Measurements from ENCODE around the gene SYNC. TPM values are rescaled to one million over a fixed set of nuclear protein-coding genes. Genes with fewer than 3 reads are reported as not detected.
A peak's percentile ranks its signal among the peaks of the same experiment; 100 is the strongest.

SYNC gene
- total and polyA plus RNA-seq, 2 experiments from 2014 or later, result 60.5 to 103 TPM

DNA sequence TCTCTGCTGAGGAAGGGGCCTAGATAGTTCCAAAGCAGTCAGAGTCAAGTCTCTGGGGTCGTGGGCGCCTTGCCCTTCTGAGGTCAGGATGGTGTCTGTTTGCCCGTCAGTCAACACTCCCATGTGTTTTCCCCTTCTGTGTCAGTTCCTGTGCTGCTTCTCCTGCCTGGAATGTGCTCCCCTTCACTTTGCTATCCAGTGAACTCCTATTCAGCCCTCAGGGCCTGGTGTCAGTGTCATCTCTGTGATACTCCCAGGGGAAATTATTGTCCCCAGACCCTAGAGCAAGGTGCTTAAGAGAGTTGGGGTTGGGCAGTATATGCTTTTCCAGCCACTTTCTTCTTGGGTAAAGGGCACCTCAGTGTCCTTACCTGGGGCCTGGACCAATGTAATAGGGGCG lies 45.8 kb upstream of the SYNC start:
- Histone ChIP-seq H3K4me3 (no peak overlapping the region), H3K79me2 (ENCODE audit: insufficient read depth) (no peaks in the 10 kb centered on the region), H3K4me1 (ENCODE audit: insufficient read depth) (no peaks in the 10 kb centered on the region), H3K27ac (no peak overlapping the region), H3K4me2 (ENCODE audit: unreplicated experiment) (no peak overlapping the region), H3K9me2 (ENCODE audit: insufficient read depth) (no peaks in the 10 kb centered on the region), H3F3A (ENCODE audit: insufficient read depth) (no peaks in the 10 kb centered on the region), H2AFZ (no peak overlapping the region), H3K9ac (no peak overlapping the region), H3K9me3 (ENCODE audit: low read depth) (no peaks in the 10 kb centered on the region), H3K27me3 (replicated peaks; ENCODE audit: insufficient read depth) (no peaks in the 10 kb centered on the region), H3K36me3 (ENCODE audit: low read depth) (no peaks in the 10 kb centered on the region), H4K20me1 (ENCODE audit: insufficient read depth) (no peaks in the 10 kb centered on the region)
- WGBS, 2 experiments (ENCODE audit: low coverage in 1 of 2, low lambda C conversion rate in 2 of 2, missing lambda C conversion rate in 2 of 2), result 97 to 98% methylated on average over 4 of the region's 4 CpGs
- TF ChIP-seq EZH2phosphoT487 (IDR thresholded peaks at IDR 0.05; ENCODE audit: insufficient read depth, low read depth) (no peak), EZH2 (IDR thresholded peaks at IDR 0.05; ENCODE audit: insufficient read depth, poor library complexity, severe bottlenecking) (no peak)
- no peak for DNase-seq
- in situ Hi-C loops (cut with MboI), result no loop called here

DNA sequence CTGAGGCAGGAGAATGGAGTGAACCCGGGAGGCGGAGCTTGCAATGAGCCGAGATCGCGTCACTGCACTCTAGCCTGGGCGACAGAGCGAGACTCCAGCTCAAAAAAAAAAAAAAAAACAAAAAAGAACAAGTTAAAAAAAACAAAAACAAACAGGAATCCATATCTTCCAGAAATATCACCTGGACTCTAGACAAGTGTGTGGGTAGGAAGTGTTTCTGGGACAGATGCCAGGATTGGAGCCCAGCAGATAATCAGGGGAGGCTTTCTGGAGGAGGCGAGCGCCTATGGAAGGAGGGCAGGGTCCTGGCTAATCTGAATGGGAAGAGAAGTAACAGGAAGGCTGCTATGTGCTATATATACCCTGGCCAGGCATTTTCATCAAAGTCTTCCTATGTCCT lies 43.6 kb upstream of the SYNC start:
- H3K4me2 ChIP-seq (ENCODE audit: unreplicated experiment), result no peak overlapping the region
- H3F3A ChIP-seq (ENCODE audit: insufficient read depth), result 0 out of 2 replicates have a peak, but pooled peaks cover 6% of the 10 kb centered on the region
- no peaks in the 10 kb centered on the region for H4K20me1 ChIP-seq (ENCODE audit: insufficient read depth)
- H3K27me3 ChIP-seq (replicated peaks; ENCODE audit: insufficient read depth), result no peaks in the 10 kb centered on the region
- no peaks in the 10 kb centered on the region for H3K9me2 ChIP-seq (ENCODE audit: insufficient read depth)
- no peaks in the 10 kb centered on the region for H3K9me3 ChIP-seq (ENCODE audit: low read depth)
- H3K27ac ChIP-seq, result no peak overlapping the region
- H3K79me2 ChIP-seq (ENCODE audit: insufficient read depth), result no peaks in the 10 kb centered on the region
- no peak overlapping the region for H3K4me3 ChIP-seq
- H3K9ac ChIP-seq, result no peak overlapping the region
- in situ Hi-C loops (cut with MboI), result no loop called here
- WGBS, 2 experiments (ENCODE audit: low coverage in 1 of 2, low lambda C conversion rate in 2 of 2, missing lambda C conversion rate in 2 of 2), result 95 to 98% methylated on average over 9 of the region's 9 CpGs
- H3K4me1 ChIP-seq (ENCODE audit: insufficient read depth), result no peaks in the 10 kb centered on the region
- TF ChIP-seq EZH2phosphoT487 (IDR thresholded peaks at IDR 0.05; ENCODE audit: insufficient read depth, low read depth) (no peak), EZH2 (IDR thresholded peaks at IDR 0.05; ENCODE audit: insufficient read depth, poor library complexity, severe bottlenecking) (no peak)
- H2AFZ ChIP-seq, result no peak overlapping the region
- no peak for DNase-seq
- H3K36me3 ChIP-seq (ENCODE audit: low read depth), result no peaks in the 10 kb centered on the region

DNA sequence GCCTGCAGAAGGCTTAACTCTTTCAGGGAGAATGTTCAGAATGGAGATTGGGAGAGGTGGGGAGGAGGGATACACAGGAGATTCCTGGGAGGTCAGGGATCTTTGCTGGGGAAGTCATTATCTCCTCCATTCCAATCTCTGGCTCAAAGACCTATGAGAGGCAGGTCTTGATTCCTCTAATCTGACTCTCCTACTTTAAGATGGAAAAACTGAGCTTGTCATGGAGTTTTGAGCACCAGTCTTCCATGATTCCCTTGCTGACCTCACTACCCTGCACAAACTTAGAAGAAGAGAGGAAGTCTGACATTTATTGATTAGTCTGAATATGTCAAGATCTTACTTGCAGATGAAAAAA lies 41.5 kb upstream of the SYNC start:
- no peak overlapping the region for H3K4me3 ChIP-seq
- no peak overlapping the region for H3K9ac ChIP-seq
- no peak overlapping the region for H3K4me2 ChIP-seq (ENCODE audit: unreplicated experiment)
- TF ChIP-seq EZH2 (IDR thresholded peaks at IDR 0.05; ENCODE audit: insufficient read depth, poor library complexity, severe bottlenecking) (no peak), EZH2phosphoT487 (IDR thresholded peaks at IDR 0.05; ENCODE audit: insufficient read depth, low read depth) (no peak)
- H3K36me3 ChIP-seq (ENCODE audit: low read depth), result no peaks in the 10 kb centered on the region
- no peaks in the 10 kb centered on the region for H3K9me3 ChIP-seq (ENCODE audit: low read depth)
- H2AFZ ChIP-seq, result no peak overlapping the region
- H3K9me2 ChIP-seq (ENCODE audit: insufficient read depth), result no peaks in the 10 kb centered on the region
- in situ Hi-C loops (cut with MboI), result no loop called here
- no peaks in the 10 kb centered on the region for H4K20me1 ChIP-seq (ENCODE audit: insufficient read depth)
- H3K27ac ChIP-seq, result no peak overlapping the region
- no peaks in the 10 kb centered on the region for H3K79me2 ChIP-seq (ENCODE audit: insufficient read depth)
- no peaks in the 10 kb centered on the region for H3K4me1 ChIP-seq (ENCODE audit: insufficient read depth)
- no peak for DNase-seq
- no peaks in the 10 kb centered on the region for H3K27me3 ChIP-seq (replicated peaks; ENCODE audit: insufficient read depth)
- H3F3A ChIP-seq (ENCODE audit: insufficient read depth), result 0 out of 2 replicates have a peak, but pooled peaks cover 6% of the 10 kb centered on the region

DNA sequence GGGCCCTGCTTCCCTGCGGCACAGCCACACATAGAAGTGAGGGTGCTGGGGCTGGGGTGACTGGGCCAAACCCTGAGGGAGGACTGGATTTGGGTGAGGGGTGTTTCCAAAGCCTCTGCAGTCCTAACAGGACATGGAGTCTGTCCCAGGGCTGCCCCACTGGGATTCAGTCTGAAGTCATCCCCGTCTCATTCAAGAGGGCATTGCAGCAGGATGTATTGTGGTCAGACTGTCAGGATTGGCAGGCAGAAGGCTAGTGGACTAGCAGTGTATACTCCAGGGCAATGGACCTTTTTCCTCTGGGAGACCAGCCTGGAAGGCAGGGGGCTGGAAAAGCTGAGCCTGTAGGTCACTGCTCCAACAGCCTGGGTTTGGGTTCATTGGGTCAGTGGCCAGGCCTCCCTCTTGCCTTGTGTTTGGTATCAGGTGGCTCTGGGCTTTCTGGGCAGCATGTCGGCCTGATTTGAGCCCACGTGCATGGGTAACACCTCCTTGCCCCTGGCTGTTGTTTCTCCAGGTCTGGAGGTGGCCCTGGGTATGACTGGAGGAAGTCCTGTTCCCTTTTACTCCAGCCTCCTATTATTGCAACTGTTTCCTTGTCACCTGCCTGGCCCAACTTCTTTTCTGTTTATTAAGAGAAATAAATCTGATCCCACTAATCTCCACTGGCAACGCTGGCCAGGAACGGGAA lies 41.0 kb upstream of the SYNC start:
- Histone ChIP-seq H3K36me3 (ENCODE audit: low read depth) (no peaks in the 10 kb centered on the region), H3K4me1 (ENCODE audit: insufficient read depth) (no peaks in the 10 kb centered on the region), H3K9me3 (ENCODE audit: low read depth) (no peaks in the 10 kb centered on the region), H4K20me1 (ENCODE audit: insufficient read depth) (no peaks in the 10 kb centered on the region), H3K4me2 (ENCODE audit: unreplicated experiment) (no peak overlapping the region), H3K27me3 (replicated peaks; ENCODE audit: insufficient read depth) (no peaks in the 10 kb centered on the region), H3K4me3 (no peak overlapping the region), H3K9me2 (ENCODE audit: insufficient read depth) (no peaks in the 10 kb centered on the region), H3K79me2 (ENCODE audit: insufficient read depth) (no peaks in the 10 kb centered on the region), H3K27ac (no peak overlapping the region), H2AFZ (no peak overlapping the region), H3F3A (ENCODE audit: insufficient read depth) (0 out of 2 replicates have a peak, but pooled peaks cover 6% of the 10 kb centered on the region), H3K9ac (no peak overlapping the region)
- peak; percentile 41 for DNase-seq
- in situ Hi-C loops (cut with MboI), result no loop called here
- WGBS, 2 experiments (ENCODE audit: low coverage in 1 of 2, low lambda C conversion rate in 2 of 2, missing lambda C conversion rate in 2 of 2), result 43 to 52% methylated on average over 6 of the region's 6 CpGs
- TF ChIP-seq EZH2phosphoT487 (IDR thresholded peaks at IDR 0.05; ENCODE audit: insufficient read depth, low read depth) (no peak), EZH2 (IDR thresholded peaks at IDR 0.05; ENCODE audit: insufficient read depth, poor library complexity, severe bottlenecking) (no peak)
